HepG2 (cell line): Measurements from ENCODE around the gene MAP3K8. TPM values are rescaled to one million over a fixed set of nuclear protein-coding genes. Genes with fewer than 3 reads are reported as not detected.

Experiments used
- CBX2 ChIP-seq, 2 experiments: fragments of 200-600 bp in 1 of 2; sonication (generic); formaldehyde crosslinking in 1 of 2; IDR thresholded peaks; 2 replicates each; pipeline versions ENCODE4 v1.7.0 to v1.8.1; 2018 to 2022; ENCODE audit warnings: low read depth in 2 of 2, low read length in 1 of 2, mild to moderate bottlenecking in 1 of 2, missing genetic modification reagents in 1 of 2
- HNRNPH1 ChIP-seq: fragments of 200-400 bp; formaldehyde crosslinking; optimal IDR thresholded peaks from 2 replicates; pipeline ENCODE3; 2017; ENCODE audit warnings: mild to moderate bottlenecking, low read depth, low read length
- SAP130 ChIP-seq: IDR thresholded peaks from 2 replicates; pipeline ENCODE4 v1.6.1; 2016; ENCODE audit warnings: low read depth
- SRSF4 ChIP-seq: fragments of 200-400 bp; formaldehyde crosslinking; IDR thresholded peaks from one replicate; pipeline ENCODE4 v1.6.1; 2018; ENCODE audit warnings: mild to moderate bottlenecking, low read depth, low read length, moderate library complexity; ENCODE audit not compliant: poor library complexity, severe bottlenecking
- TFAP4 ChIP-seq: sonication (generic); IDR thresholded peaks from 2 replicates; pipeline ENCODE4 v1.6.1; 2016; ENCODE audit warnings: low read depth, borderline replicate concordance
- ZKSCAN5 ChIP-seq: sonication (generic); formaldehyde crosslinking; IDR thresholded peaks from 2 replicates; pipeline ENCODE4 v1.5.1; 2020; ENCODE audit warnings: mild to moderate bottlenecking, missing genetic modification reagents
- ZMYM4 ChIP-seq: sonication (generic); formaldehyde crosslinking; IDR thresholded peaks from 2 replicates; pipeline ENCODE4 v1.8.1; 2023; ENCODE audit warnings: mild to moderate bottlenecking, missing genetic modification reagents
- ZNF263 ChIP-seq: sonication (generic); formaldehyde crosslinking; IDR thresholded peaks from 2 replicates; pipeline ENCODE4 v1.4.0; 2020; ENCODE audit warnings: missing genetic modification reagents
- ZNF687 ChIP-seq: sonication (generic); formaldehyde crosslinking; IDR thresholded peaks from 2 replicates; pipeline ENCODE4 v1.5.1; 2020; ENCODE audit warnings: mild to moderate bottlenecking, missing genetic modification reagents, moderate library complexity
- ZNF780A ChIP-seq: sonication (generic); formaldehyde crosslinking; IDR thresholded peaks from 2 replicates; pipeline ENCODE4 v1.8.0; 2022; ENCODE audit warnings: mild to moderate bottlenecking, missing genetic modification reagents, moderate library complexity
- polyA plus RNA-seq, 8 experiments: library from polyadenylated mRNA; depleted of rRNA in 3 of 8; stranded (reverse) in 7 of 8; unstranded in 1 of 8; fragments of >200 nt; fragmentation: Illumina TruSeq in 4 of 8; extraction: Trizol in 4 of 8; gene quantifications; 2 replicates each; pipeline versions ENCODE4 v1.2.1 to v1.2.3, GENCODE V29; 2011 to 2016; ENCODE audit warnings: low read depth in 4 of 8, missing spikeins in 1 of 8, mixed read lengths in 1 of 8; ENCODE audit not compliant: insufficient read depth in 1 of 8
- total RNA-seq, 5 experiments: library from RNA; depleted of rRNA; stranded (reverse); fragments of >200 nt; fragmentation: Illumina TruSeq; extraction: Trizol; gene quantifications; 2 replicates each; pipeline ENCODE4 v1.2.3, GENCODE V29; 2016; ENCODE audit warnings: low read depth in 1 of 5
- TF ChIP-seq, protein P1 (sequence below): sonication (generic); formaldehyde crosslinking; IDR thresholded peaks from 2 replicates; pipeline ENCODE4 v1.5.1; 2020; ENCODE audit warnings: mild to moderate bottlenecking, missing genetic modification reagents, borderline replicate concordance
- TF ChIP-seq, protein P2 (sequence below): sonication (generic); formaldehyde crosslinking; IDR thresholded peaks from 2 replicates; pipeline ENCODE4 v1.9.0; 2022; ENCODE audit warnings: missing genetic modification reagents, mild to moderate bottlenecking, borderline replicate concordance
- TF ChIP-seq, protein P3 (sequence below): sonication (generic); formaldehyde crosslinking; IDR thresholded peaks from 2 replicates; pipeline ENCODE4 v1.5.1; 2020; ENCODE audit warnings: missing genetic modification reagents, mild to moderate bottlenecking, borderline replicate concordance

Gene MAP3K8
- total and polyA plus RNA-seq, 2 of the 13 experiments (the other 11 are each of a cell fraction or from before 2014, with no cell fraction given) = 19.3 to 37.9 TPM

DNA sequence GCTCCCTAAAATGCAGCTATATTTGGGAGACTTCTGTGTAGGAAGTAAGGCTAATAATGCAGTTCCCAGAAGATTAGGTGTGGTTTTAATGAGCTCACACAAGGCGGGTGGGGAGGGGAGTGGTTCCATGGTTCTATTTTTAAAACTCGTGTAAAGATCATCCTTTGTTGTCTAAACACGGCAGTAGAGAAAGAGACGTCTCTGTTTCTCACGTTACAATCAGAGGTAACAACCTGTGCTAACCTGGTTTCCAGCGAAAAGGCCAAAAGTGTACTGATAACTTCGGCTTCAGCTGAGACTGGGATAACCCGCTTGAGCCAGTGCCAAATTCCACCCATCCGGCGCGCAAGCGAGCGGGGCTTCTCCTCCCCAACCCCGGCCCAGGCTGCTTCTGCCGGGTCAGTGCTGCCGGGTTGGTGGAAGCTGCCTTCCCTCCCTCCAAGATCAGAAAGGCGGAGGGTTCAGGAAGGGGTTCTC, 2.5 kb upstream of the MAP3K8 start (continued):
- TF ChIP-seq ZNF687 (peak; percentile 62), TFAP4 (no peak), CBX2 (IDR thresholded peaks at IDR 0.05; ENCODE audit: low read depth, low read length) (no peak), CBX2 (CRISPR knock-in tag; IDR thresholded peaks at IDR 0.05; ENCODE audit: low read depth) (no peak), ZNF780A (CRISPR knock-in tag) (no peak), ZNF263 (CRISPR knock-in tag) (0 out of 2 replicates have a peak, but pooled peaks have one; percentile 18), SRSF4 (no peak), SAP130 (CRISPR knock-in tag) (peak; percentile 38), ZMYM4 (CRISPR knock-in tag) (no peak), ZKSCAN5 (CRISPR knock-in tag) (no peak), HNRNPH1 (no peak)
- TF ChIP-seq, protein P1, sequence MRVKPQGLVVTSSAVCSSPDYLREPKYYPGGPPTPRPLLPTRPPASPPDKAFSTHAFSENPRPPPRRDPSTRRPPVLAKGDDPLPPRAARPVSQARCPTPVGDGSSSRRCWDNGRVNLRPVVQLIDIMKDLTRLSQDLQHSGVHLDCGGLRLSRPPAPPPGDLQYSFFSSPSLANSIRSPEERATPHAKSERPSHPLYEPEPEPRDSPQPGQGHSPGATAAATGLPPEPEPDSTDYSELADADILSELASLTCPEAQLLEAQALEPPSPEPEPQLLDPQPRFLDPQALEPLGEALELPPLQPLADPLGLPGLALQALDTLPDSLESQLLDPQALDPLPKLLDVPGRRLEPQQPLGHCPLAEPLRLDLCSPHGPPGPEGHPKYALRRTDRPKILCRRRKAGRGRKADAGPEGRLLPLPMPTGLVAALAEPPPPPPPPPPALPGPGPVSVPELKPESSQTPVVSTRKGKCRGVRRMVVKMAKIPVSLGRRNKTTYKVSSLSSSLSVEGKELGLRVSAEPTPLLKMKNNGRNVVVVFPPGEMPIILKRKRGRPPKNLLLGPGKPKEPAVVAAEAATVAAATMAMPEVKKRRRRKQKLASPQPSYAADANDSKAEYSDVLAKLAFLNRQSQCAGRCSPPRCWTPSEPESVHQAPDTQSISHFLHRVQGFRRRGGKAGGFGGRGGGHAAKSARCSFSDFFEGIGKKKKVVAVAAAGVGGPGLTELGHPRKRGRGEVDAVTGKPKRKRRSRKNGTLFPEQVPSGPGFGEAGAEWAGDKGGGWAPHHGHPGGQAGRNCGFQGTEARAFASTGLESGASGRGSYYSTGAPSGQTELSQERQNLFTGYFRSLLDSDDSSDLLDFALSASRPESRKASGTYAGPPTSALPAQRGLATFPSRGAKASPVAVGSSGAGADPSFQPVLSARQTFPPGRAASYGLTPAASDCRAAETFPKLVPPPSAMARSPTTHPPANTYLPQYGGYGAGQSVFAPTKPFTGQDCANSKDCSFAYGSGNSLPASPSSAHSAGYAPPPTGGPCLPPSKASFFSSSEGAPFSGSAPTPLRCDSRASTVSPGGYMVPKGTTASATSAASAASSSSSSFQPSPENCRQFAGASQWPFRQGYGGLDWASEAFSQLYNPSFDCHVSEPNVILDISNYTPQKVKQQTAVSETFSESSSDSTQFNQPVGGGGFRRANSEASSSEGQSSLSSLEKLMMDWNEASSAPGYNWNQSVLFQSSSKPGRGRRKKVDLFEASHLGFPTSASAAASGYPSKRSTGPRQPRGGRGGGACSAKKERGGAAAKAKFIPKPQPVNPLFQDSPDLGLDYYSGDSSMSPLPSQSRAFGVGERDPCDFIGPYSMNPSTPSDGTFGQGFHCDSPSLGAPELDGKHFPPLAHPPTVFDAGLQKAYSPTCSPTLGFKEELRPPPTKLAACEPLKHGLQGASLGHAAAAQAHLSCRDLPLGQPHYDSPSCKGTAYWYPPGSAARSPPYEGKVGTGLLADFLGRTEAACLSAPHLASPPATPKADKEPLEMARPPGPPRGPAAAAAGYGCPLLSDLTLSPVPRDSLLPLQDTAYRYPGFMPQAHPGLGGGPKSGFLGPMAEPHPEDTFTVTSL = no peak
- TF ChIP-seq, protein P2, sequence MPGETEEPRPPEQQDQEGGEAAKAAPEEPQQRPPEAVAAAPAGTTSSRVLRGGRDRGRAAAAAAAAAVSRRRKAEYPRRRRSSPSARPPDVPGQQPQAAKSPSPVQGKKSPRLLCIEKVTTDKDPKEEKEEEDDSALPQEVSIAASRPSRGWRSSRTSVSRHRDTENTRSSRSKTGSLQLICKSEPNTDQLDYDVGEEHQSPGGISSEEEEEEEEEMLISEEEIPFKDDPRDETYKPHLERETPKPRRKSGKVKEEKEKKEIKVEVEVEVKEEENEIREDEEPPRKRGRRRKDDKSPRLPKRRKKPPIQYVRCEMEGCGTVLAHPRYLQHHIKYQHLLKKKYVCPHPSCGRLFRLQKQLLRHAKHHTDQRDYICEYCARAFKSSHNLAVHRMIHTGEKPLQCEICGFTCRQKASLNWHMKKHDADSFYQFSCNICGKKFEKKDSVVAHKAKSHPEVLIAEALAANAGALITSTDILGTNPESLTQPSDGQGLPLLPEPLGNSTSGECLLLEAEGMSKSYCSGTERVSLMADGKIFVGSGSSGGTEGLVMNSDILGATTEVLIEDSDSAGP (CRISPR knock-in tag) = no peak
- TF ChIP-seq, protein P3, sequence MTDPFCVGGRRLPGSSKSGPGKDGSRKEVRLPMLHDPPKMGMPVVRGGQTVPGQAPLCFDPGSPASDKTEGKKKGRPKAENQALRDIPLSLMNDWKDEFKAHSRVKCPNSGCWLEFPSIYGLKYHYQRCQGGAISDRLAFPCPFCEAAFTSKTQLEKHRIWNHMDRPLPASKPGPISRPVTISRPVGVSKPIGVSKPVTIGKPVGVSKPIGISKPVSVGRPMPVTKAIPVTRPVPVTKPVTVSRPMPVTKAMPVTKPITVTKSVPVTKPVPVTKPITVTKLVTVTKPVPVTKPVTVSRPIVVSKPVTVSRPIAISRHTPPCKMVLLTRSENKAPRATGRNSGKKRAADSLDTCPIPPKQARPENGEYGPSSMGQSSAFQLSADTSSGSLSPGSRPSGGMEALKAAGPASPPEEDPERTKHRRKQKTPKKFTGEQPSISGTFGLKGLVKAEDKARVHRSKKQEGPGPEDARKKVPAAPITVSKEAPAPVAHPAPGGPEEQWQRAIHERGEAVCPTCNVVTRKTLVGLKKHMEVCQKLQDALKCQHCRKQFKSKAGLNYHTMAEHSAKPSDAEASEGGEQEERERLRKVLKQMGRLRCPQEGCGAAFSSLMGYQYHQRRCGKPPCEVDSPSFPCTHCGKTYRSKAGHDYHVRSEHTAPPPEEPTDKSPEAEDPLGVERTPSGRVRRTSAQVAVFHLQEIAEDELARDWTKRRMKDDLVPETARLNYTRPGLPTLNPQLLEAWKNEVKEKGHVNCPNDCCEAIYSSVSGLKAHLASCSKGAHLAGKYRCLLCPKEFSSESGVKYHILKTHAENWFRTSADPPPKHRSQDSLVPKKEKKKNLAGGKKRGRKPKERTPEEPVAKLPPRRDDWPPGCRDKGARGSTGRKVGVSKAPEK (CRISPR knock-in tag) = 0 out of 2 replicates have a peak, but pooled peaks have one; percentile 36
